Activated naive CD8-positive, alpha-beta T cell treated with anti-CD3 and anti-CD28 coated beads for 36 hours (primary cell): ENCODE data around the gene SHFL. TPM values are rescaled to one million over a fixed set of nuclear protein-coding genes. Genes with fewer than 3 reads are reported as not detected.

Experiments used
- DNase-seq: peaks from one replicate; pipeline ENCODE4 v3.0.0; 2021
- H3K27ac Mint-ChIP-seq: one replicate; pipeline ENCODE4 v1.8.0; 2022; ENCODE audit warnings: mild to moderate bottlenecking, moderate library complexity, mixed read lengths
- H3K27me3 Mint-ChIP-seq: one replicate; pipeline ENCODE4 v1.8.0; 2022; ENCODE audit warnings: mild to moderate bottlenecking, mixed read lengths
- H3K36me3 Mint-ChIP-seq: one replicate; pipeline ENCODE4 v1.8.0; 2021; ENCODE audit warnings: mild to moderate bottlenecking, mixed read lengths
- H3K4me1 Mint-ChIP-seq: one replicate; pipeline ENCODE4 v1.8.0; 2021; ENCODE audit warnings: mixed read lengths
- H3K4me3 Mint-ChIP-seq: one replicate; pipeline ENCODE4 v1.8.0; 2022; ENCODE audit warnings: mild to moderate bottlenecking, moderate library complexity, mixed read lengths
- H3K9me3 Mint-ChIP-seq: one replicate; pipeline ENCODE4 v1.8.0; 2022; ENCODE audit warnings: mixed read lengths
- total RNA-seq, 2 experiments: library from RNA; stranded (reverse); gene quantifications; one replicate each; pipeline ENCODE4 v1.2.3, GENCODE V29; 2021

Gene SHFL
- total RNA-seq, 2 experiments from 2014 or later: 46.8 to 47.0 TPM

DNA sequence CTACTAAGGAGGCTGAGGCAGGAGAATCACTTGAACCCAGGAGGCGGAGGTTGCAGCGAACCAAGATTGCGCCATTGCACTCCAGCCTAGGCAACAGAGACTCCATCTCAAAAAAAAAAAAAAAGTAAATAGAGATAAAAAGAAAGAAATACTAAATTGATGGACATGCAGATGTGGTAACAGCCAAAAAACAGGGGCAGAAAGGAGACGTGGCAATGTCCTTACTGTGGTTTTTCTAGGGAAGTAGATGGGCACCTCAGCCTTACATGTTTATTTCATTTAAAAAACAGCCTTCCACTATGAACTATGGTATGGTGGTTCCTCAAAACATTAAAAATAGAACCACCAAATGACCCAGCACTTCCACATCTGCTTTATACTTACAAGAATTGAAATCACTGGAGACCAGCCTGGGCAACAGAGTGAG lies 40.1 kb downstream of the SHFL start:
- Mint-ChIP-seq H3K27ac (no peak overlapping the region), H3K27me3 (no peaks in the 10 kb centered on the region), H3K4me1 (peaks cover 3% of the 10 kb centered on the region), H3K36me3 (peaks cover 19% of the 10 kb centered on the region), H3K4me3 (no peak overlapping the region), H3K9me3 (no peaks in the 10 kb centered on the region)
- no peak for DNase-seq

DNA sequence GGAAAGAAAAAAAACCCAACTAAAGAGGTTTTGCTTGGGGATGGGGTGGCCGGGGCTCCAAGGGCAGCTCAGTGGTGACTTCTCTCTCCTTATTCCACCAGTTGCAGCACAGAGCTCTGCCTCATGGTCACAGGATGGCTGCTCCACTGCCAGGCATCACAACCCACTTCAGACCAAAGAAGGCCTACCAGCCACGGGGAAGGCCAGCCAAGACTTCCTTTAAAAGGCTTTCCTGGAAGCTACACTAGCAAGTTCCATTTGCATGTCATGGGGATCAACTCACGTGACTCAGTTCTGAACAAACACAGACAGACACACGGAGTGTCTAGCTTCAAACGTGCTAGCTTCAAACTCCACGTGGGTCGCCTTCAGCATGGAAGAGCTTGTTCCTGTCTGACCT lies 46.8 kb downstream of the SHFL start:
- DNase-seq: no peak
- Mint-ChIP-seq H3K4me1 (no peaks in the 10 kb centered on the region), H3K9me3 (no peaks in the 10 kb centered on the region), H3K36me3 (peaks cover 17% of the 10 kb centered on the region), H3K27me3 (no peaks in the 10 kb centered on the region), H3K4me3 (no peak overlapping the region), H3K27ac (no peak overlapping the region)

GRCh38 chr19:10133596-10133995 lies 47.5 kb downstream of the SHFL start:
- Mint-ChIP-seq H3K4me1 (no peaks in the 10 kb centered on the region), H3K27me3 (no peaks in the 10 kb centered on the region), H3K36me3 (peaks cover 13% of the 10 kb centered on the region), H3K27ac (no peak overlapping the region), H3K9me3 (no peaks in the 10 kb centered on the region), H3K4me3 (no peak overlapping the region)
- no peak for DNase-seq

GRCh38 chr19:10134040-10134439 lies 47.9 kb downstream of the SHFL start:
- peaks cover 13% of the 10 kb centered on the region for H3K36me3 Mint-ChIP-seq
- no peak overlapping the region for H3K4me3 Mint-ChIP-seq
- no peaks in the 10 kb centered on the region for H3K27me3 Mint-ChIP-seq
- H3K27ac Mint-ChIP-seq: no peak overlapping the region
- H3K9me3 Mint-ChIP-seq: no peaks in the 10 kb centered on the region
- no peaks in the 10 kb centered on the region for H3K4me1 Mint-ChIP-seq
- no peak for DNase-seq

- no peak for DNase-seq
- H3K27me3 Mint-ChIP-seq: no peaks in the 10 kb centered on the region
- H3K27ac Mint-ChIP-seq: no peak overlapping the region
- H3K36me3 Mint-ChIP-seq: peaks cover 16% of the 10 kb centered on the region
- H3K4me1 Mint-ChIP-seq: no peaks in the 10 kb centered on the region
- no peaks in the 10 kb centered on the region for H3K9me3 Mint-ChIP-seq
- no peak overlapping the region for H3K4me3 Mint-ChIP-seq
These were observed 49.6 kb downstream of the SHFL start for GRCh38 chr19:10135551-10136334.

- peak overlapping the region; percentile 8 for H3K27ac Mint-ChIP-seq
- no peak for DNase-seq
- no peak overlapping the region for H3K4me3 Mint-ChIP-seq
- no peaks in the 10 kb centered on the region for H3K27me3 Mint-ChIP-seq
- H3K4me1 Mint-ChIP-seq: no peaks in the 10 kb centered on the region
- no peaks in the 10 kb centered on the region for H3K9me3 Mint-ChIP-seq
- H3K36me3 Mint-ChIP-seq: peaks cover 24% of the 10 kb centered on the region
These were observed 50.8 kb downstream of the SHFL start for GRCh38 chr19:10136936-10137335.

DNA sequence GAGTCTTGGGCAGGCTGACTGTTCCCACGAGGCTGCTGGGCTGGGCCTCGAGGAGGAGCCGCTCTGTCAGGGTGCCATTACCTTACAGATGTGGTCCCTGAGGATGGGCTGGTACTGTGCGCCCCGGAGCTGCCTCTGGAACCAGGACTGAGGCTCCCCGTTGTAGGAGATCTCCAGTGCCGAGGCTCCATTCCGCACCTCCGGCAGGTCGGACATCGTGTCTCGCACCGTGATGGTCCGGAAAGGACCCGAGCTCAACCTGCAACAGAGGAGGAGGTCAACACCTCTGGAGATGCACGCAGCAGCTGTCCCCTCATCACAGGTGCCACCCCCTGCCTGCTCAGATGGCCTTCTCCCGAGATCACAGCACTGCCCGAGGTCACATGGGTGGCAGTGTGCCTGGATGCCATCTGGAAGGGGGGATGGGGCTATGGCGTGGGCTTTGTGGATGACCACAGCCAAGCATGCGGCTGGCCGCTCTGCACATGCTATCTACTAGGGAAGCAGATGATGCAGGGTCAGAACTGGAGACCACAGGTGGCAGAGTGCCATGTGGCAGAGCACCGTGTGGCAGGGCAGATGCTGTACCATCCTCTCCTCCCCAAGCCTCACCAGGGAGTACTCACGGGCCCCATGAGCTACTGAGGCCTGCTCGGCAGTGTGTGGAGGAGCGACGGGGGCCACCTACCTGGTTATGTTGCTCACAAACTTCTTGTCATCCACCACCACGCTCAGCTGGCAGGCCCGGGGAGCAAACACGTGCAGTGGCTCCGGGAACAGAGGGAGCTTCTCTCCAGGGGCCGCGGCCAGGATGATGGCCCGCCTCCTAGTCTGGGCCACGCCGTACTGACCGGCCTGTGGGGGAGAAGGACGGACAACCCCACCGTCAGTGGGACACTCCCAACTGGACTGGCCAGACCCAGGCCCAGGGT lies 51.9 kb downstream of the SHFL start:
- no peaks in the 10 kb centered on the region for H3K27me3 Mint-ChIP-seq
- no peak overlapping the region for H3K4me3 Mint-ChIP-seq
- H3K27ac Mint-ChIP-seq: no peak overlapping the region
- no peaks in the 10 kb centered on the region for H3K9me3 Mint-ChIP-seq
- peaks cover 5% of the 10 kb centered on the region for H3K4me1 Mint-ChIP-seq
- DNase-seq: no peak
- peaks cover 25% of the 10 kb centered on the region for H3K36me3 Mint-ChIP-seq

- Mint-ChIP-seq H3K4me3 (no peak overlapping the region), H3K4me1 (peaks cover 14% of the 10 kb centered on the region), H3K36me3 (peaks cover 31% of the 10 kb centered on the region), H3K9me3 (no peaks in the 10 kb centered on the region), H3K27me3 (no peaks in the 10 kb centered on the region), H3K27ac (no peak overlapping the region)
- DNase-seq: no peak
These were observed 53.0 kb downstream of the SHFL start for GRCh38 chr19:10138879-10139795.

DNA sequence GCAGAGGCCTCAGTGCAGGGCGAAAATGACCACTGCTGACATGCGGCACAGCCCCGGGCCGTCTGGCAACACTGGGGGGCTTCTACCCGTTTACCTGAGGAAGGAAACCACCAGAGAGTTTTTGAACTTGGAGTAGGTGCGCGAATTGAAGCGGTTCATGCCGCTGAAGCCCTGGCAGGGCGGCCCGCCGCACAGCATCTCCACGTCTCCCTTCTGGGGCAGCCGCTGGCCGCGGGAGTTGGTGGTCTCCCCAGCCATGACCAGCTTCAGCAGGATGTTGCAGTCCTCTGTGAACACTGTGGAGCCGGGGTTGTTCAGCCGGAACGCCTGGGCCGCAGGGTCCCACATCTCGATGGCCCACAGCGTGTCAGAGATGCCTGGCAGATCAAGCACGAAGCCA lies 53.8 kb downstream of the SHFL start:
- Mint-ChIP-seq H3K27ac (no peak overlapping the region), H3K27me3 (no peaks in the 10 kb centered on the region), H3K4me3 (no peak overlapping the region), H3K36me3 (peaks cover 35% of the 10 kb centered on the region), H3K9me3 (no peaks in the 10 kb centered on the region), H3K4me1 (peaks cover 18% of the 10 kb centered on the region)
- no peak for DNase-seq

- Mint-ChIP-seq H3K27ac (peak overlapping the region; percentile 51), H3K27me3 (no peaks in the 10 kb centered on the region), H3K4me1 (peaks cover 26% of the 10 kb centered on the region), H3K36me3 (peaks cover 50% of the 10 kb centered on the region), H3K4me3 (no peak overlapping the region), H3K9me3 (no peaks in the 10 kb centered on the region)
- no peak for DNase-seq
These were observed 55.4 kb downstream of the SHFL start for GRCh38 chr19:10141479-10141878.

- Mint-ChIP-seq H3K27ac (peak overlapping the region; percentile 62), H3K4me3 (no peak overlapping the region), H3K36me3 (peaks cover 52% of the 10 kb centered on the region), H3K4me1 (peaks cover 27% of the 10 kb centered on the region), H3K9me3 (no peaks in the 10 kb centered on the region), H3K27me3 (no peaks in the 10 kb centered on the region)
- no peak for DNase-seq
These were observed 55.9 kb downstream of the SHFL start for GRCh38 chr19:10141973-10142372.

Other genes starting within 250 kb of the SHFL start
- gene OLFM2, start 149.8 kb upstream of the SHFL start, total RNA-seq: 1 to 10 TPM; 2.7 to 2.9 TPM
- gene COL5A3, start 75.8 kb upstream of the SHFL start, total RNA-seq: under 1 TPM in 1 of 2 experiments, not detected in 1; 0.04 TPM
- gene RDH8, start 72.8 kb upstream of the SHFL start, total RNA-seq: not detected
- 1 to 10 TPM; 8.5 to 9.8 TPM for gene ANGPTL6, start 16.4 kb downstream of the SHFL start, total RNA-seq
- 100 to 1,000 TPM; 214 to 227 TPM for gene PPAN, start 20.0 kb downstream of the SHFL start, total RNA-seq
- gene P2RY11, start 25.4 kb downstream of the SHFL start, total RNA-seq: 10 to 100 TPM; 57.8 to 64.0 TPM
- gene EIF3G, start 33.6 kb downstream of the SHFL start, total RNA-seq: 100 to 1,000 TPM; 287 to 293 TPM
- 100 to 1,000 TPM; 337 to 352 TPM for gene DNMT1, start 108.6 kb downstream of the SHFL start, total RNA-seq
- 1 to 10 TPM; 7.7 to 7.9 TPM for gene S1PR2, start 145.0 kb downstream of the SHFL start, total RNA-seq
- 100 to 1,000 TPM; 179 to 182 TPM for gene MRPL4, start 165.9 kb downstream of the SHFL start, total RNA-seq
- 10 to 100 TPM; 33.2 to 33.6 TPM for gene ICAM1, start 184.8 kb downstream of the SHFL start, total RNA-seq
- gene ICAM4, start 200.6 kb downstream of the SHFL start, total RNA-seq: under 1 TPM; 0.25 to 0.38 TPM
- gene ICAM5, start 203.6 kb downstream of the SHFL start, total RNA-seq: 1 to 10 TPM in 1 of 2 experiments, under 1 TPM in 1; 0.95 to 1.0 TPM
- gene ZGLP1, start 223.5 kb downstream of the SHFL start, total RNA-seq: 1 to 10 TPM; 3.4 to 4.0 TPM
- gene FDX2, start 229.7 kb downstream of the SHFL start, total RNA-seq: 10 to 100 TPM; 18.3 to 19.6 TPM
- 100 to 1,000 TPM; 103 to 107 TPM for gene RAVER1, start 247.2 kb downstream of the SHFL start, total RNA-seq